ENCODE measurements around the gene NFIA. TPM values are rescaled to one million over a fixed set of nuclear protein-coding genes. Genes with fewer than 3 reads are reported as not detected.
A peak's percentile ranks its signal among the peaks of the same experiment; 100 is the strongest.

Gene NFIA
- total and polyA plus RNA-seq, 2 of the 13 experiments (the other 11 are each of a cell fraction or from before 2014, with no cell fraction given) = 14.7 to 28.5 TPM

DNA sequence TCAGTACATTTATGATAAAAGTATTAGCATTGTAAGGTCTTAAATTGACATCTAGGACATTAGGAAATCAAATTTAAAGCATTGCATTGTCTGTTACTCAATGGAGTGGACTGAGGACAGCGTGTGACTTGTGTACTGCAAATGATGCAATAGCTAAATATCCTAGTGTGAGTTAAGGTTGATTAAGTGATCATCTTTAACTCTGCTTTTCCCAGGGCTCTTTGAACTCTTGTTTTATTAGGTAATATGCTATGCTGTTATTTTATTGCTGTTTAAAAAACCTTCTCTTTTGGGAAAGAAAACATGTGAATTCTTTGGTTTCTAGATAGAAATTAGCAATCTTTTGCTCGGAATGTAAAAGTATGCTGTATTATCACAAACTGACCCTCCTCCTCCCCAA lies 38.6 kb downstream of the NFIA start (continued):
- TF ChIP-seq, protein P1, sequence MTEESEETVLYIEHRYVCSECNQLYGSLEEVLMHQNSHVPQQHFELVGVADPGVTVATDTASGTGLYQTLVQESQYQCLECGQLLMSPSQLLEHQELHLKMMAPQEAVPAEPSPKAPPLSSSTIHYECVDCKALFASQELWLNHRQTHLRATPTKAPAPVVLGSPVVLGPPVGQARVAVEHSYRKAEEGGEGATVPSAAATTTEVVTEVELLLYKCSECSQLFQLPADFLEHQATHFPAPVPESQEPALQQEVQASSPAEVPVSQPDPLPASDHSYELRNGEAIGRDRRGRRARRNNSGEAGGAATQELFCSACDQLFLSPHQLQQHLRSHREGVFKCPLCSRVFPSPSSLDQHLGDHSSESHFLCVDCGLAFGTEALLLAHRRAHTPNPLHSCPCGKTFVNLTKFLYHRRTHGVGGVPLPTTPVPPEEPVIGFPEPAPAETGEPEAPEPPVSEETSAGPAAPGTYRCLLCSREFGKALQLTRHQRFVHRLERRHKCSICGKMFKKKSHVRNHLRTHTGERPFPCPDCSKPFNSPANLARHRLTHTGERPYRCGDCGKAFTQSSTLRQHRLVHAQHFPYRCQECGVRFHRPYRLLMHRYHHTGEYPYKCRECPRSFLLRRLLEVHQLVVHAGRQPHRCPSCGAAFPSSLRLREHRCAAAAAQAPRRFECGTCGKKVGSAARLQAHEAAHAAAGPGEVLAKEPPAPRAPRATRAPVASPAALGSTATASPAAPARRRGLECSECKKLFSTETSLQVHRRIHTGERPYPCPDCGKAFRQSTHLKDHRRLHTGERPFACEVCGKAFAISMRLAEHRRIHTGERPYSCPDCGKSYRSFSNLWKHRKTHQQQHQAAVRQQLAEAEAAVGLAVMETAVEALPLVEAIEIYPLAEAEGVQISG (CRISPR knock-in tag; IDR thresholded peaks at IDR 0.05) = no peak
- TF ChIP-seq, protein P2, sequence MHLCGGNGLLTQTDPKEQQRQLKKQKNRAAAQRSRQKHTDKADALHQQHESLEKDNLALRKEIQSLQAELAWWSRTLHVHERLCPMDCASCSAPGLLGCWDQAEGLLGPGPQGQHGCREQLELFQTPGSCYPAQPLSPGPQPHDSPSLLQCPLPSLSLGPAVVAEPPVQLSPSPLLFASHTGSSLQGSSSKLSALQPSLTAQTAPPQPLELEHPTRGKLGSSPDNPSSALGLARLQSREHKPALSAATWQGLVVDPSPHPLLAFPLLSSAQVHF (CRISPR knock-in tag; IDR thresholded peaks at IDR 0.05) = no peak
- TF ChIP-seq, protein P3, sequence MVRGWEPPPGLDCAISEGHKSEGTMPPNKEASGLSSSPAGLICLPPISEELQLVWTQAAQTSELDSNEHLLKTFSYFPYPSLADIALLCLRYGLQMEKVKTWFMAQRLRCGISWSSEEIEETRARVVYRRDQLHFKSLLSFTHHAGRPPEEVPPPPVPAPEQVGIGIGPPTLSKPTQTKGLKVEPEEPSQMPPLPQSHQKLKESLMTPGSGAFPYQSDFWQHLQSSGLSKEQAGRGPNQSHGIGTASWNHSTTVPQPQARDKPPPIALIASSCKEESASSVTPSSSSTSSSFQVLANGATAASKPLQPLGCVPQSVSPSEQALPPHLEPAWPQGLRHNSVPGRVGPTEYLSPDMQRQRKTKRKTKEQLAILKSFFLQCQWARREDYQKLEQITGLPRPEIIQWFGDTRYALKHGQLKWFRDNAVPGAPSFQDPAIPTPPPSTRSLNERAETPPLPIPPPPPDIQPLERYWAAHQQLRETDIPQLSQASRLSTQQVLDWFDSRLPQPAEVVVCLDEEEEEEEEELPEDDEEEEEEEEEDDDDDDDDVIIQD (CRISPR knock-in tag; IDR thresholded peaks at IDR 0.05; ENCODE audit: low read depth) = peak; percentile 69; the same call in 1 of the 2 replicates
- no peak for TF ChIP-seq ZNF282 (IDR thresholded peaks at IDR 0.05; ENCODE audit: partially characterized antibody)
- no peak for TF ChIP-seq PHF20 (CRISPR knock-in tag; IDR thresholded peaks at IDR 0.05)
- TF ChIP-seq TARDBP (CRISPR knock-in tag; IDR thresholded peaks at IDR 0.05) = peak; percentile 41; the same call in 1 of the 2 replicates
- TF ChIP-seq, protein P4, sequence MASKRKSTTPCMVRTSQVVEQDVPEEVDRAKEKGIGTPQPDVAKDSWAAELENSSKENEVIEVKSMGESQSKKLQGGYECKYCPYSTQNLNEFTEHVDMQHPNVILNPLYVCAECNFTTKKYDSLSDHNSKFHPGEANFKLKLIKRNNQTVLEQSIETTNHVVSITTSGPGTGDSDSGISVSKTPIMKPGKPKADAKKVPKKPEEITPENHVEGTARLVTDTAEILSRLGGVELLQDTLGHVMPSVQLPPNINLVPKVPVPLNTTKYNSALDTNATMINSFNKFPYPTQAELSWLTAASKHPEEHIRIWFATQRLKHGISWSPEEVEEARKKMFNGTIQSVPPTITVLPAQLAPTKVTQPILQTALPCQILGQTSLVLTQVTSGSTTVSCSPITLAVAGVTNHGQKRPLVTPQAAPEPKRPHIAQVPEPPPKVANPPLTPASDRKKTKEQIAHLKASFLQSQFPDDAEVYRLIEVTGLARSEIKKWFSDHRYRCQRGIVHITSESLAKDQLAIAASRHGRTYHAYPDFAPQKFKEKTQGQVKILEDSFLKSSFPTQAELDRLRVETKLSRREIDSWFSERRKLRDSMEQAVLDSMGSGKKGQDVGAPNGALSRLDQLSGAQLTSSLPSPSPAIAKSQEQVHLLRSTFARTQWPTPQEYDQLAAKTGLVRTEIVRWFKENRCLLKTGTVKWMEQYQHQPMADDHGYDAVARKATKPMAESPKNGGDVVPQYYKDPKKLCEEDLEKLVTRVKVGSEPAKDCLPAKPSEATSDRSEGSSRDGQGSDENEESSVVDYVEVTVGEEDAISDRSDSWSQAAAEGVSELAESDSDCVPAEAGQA (IDR thresholded peaks at IDR 0.05; ENCODE audit: low read depth) = no peak
- TF ChIP-seq, protein P4 (CRISPR knock-in tag; IDR thresholded peaks at IDR 0.05; ENCODE audit: borderline replicate concordance) = no peak
- TF ChIP-seq, protein P5, sequence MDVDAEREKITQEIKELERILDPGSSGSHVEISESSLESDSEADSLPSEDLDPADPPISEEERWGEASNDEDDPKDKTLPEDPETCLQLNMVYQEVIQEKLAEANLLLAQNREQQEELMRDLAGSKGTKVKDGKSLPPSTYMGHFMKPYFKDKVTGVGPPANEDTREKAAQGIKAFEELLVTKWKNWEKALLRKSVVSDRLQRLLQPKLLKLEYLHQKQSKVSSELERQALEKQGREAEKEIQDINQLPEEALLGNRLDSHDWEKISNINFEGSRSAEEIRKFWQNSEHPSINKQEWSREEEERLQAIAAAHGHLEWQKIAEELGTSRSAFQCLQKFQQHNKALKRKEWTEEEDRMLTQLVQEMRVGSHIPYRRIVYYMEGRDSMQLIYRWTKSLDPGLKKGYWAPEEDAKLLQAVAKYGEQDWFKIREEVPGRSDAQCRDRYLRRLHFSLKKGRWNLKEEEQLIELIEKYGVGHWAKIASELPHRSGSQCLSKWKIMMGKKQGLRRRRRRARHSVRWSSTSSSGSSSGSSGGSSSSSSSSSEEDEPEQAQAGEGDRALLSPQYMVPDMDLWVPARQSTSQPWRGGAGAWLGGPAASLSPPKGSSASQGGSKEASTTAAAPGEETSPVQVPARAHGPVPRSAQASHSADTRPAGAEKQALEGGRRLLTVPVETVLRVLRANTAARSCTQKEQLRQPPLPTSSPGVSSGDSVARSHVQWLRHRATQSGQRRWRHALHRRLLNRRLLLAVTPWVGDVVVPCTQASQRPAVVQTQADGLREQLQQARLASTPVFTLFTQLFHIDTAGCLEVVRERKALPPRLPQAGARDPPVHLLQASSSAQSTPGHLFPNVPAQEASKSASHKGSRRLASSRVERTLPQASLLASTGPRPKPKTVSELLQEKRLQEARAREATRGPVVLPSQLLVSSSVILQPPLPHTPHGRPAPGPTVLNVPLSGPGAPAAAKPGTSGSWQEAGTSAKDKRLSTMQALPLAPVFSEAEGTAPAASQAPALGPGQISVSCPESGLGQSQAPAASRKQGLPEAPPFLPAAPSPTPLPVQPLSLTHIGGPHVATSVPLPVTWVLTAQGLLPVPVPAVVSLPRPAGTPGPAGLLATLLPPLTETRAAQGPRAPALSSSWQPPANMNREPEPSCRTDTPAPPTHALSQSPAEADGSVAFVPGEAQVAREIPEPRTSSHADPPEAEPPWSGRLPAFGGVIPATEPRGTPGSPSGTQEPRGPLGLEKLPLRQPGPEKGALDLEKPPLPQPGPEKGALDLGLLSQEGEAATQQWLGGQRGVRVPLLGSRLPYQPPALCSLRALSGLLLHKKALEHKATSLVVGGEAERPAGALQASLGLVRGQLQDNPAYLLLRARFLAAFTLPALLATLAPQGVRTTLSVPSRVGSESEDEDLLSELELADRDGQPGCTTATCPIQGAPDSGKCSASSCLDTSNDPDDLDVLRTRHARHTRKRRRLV (CRISPR knock-in tag; IDR thresholded peaks at IDR 0.05) = no peak
- no peak for TF ChIP-seq NFKB2 (CRISPR knock-in tag; IDR thresholded peaks at IDR 0.05; ENCODE audit: borderline replicate concordance)
- TF ChIP-seq FOXK1 (CRISPR knock-in tag; IDR thresholded peaks at IDR 0.05; ENCODE audit: borderline replicate concordance, low read depth) = peak; percentile 57; the same call in 1 of the 2 replicates
- TF ChIP-seq SAP130 (CRISPR knock-in tag; IDR thresholded peaks at IDR 0.05; ENCODE audit: low read depth) = peak; percentile 73
